Upper lobe of left lung (tissue), 6 donors: ENCODE measurements around the gene ATP13A2. TPM values are rescaled to one million over a fixed set of nuclear protein-coding genes. Genes with fewer than 3 reads are reported as not detected.

Source experiments
- ATAC-seq, 2 donors: fragments of 200-7000 bp; cut with Tn5 transposase; one replicate each; pipeline ENCODE4 v1.9.1; 2022; ENCODE audit warnings: mild to moderate bottlenecking in 2 of 2, moderate library complexity in 2 of 2; ENCODE audit not compliant: low FRiP score in 2 of 2
- DNase-seq, 2 donors: peaks; one replicate each; pipeline ENCODE4 v3.0.0-alpha.2; 2019 to 2020
- H3K27ac ChIP-seq, 4 donors: fragments of 200-600 bp; sonication (generic); one replicate each; pipeline ENCODE4 v1.5.1; 2016 to 2019
- H3K27me3 ChIP-seq, 4 donors: fragments of 200-600 bp; sonication (generic); one replicate each; pipeline ENCODE4 v1.5.1; 2017 to 2019
- H3K36me3 ChIP-seq, 4 donors: fragments of 200-600 bp; sonication (generic); one replicate each; pipeline ENCODE4 v1.5.1; 2016 to 2019
- H3K4me1 ChIP-seq, 4 donors: fragments of 200-600 bp; sonication (generic); one replicate each; pipeline ENCODE4 v1.5.1; 2018 to 2019
- H3K4me3 ChIP-seq, 4 donors: fragments of 200-600 bp; sonication (generic); one replicate each; pipeline ENCODE4 v1.5.1; 2017 to 2019; ENCODE audit warnings: mild to moderate bottlenecking in 2 of 4, moderate library complexity in 1 of 4
- H3K9me3 ChIP-seq, 4 donors: fragments of 200-600 bp; sonication (generic); one replicate each; pipeline ENCODE4 v1.5.1; 2018 to 2019
- CTCF ChIP-seq, 6 experiments: fragments of 450-650 bp in 4 of 6; fragments of 200-600 bp in 2 of 6; sonication (generic) in 2 of 6; IDR thresholded peaks; one replicate each; pipeline ENCODE4 v1.5.1; 2016 to 2019; ENCODE audit warnings: antibody characterized with exemption in 6 of 6
- EP300 ChIP-seq, 4 donors: sonication (generic); formaldehyde crosslinking; IDR thresholded peaks; one replicate each; pipeline ENCODE4 v1.5.1; 2017; ENCODE audit warnings: antibody characterized with exemption in 4 of 4, control low read depth in 2 of 4
- POLR2A ChIP-seq, 4 donors: fragments of 450-650 bp; IDR thresholded peaks; one replicate each; pipeline ENCODE4 v1.5.1; 2016 to 2017; ENCODE audit warnings: antibody characterized with exemption in 4 of 4, mild to moderate bottlenecking in 2 of 4
- POLR2AphosphoS5 ChIP-seq, 2 donors: sonication (generic); formaldehyde crosslinking; IDR thresholded peaks; one replicate each; pipeline ENCODE4 v1.5.1; 2017; ENCODE audit warnings: antibody characterized with exemption in 2 of 2
- WGBS, 2 donors: methylation state at CpG; one replicate each; pipeline ENCODE4 v1.1.5; 2017 to 2018; 5-methylcytosine and 5-hydroxymethylcytosine counted together
- total RNA-seq, 6 donors: library from RNA; depleted of rRNA in 4 of 6; stranded (reverse); fragments of >200 nt in 4 of 6; gene quantifications; one replicate each; pipeline versions ENCODE4 v1.1.0 to v1.2.1, GENCODE V29; 2016 to 2021
- donor health status: DM: no; HTN: no; CAD: no; lungs with moderate emphysema.
- donor health status: DM: no; HTN: yes; CAD: no; lungs with severe emphysema.

The ATP13A2 gene
- total RNA-seq, 6 donors from 2014 or later, result 39.2 to 110 (median 66.5) TPM

DNA sequence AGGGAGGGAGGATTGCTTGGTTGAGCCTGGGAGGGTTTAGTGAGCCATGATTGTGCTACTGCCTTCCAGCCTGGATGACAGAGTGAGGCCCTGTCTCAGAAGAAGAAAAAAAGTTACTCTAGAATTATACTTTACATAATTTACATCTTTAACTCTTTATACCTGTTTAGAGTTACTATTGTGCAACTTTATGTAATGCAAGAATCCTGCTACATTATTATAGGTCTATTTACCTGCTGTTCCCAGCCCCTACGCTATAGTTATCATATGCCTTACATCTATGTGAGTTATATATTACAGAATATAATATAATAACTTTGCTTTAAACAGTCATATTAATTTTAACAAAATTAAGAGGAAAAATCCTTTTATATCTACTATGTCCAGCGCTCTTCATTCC lies 27.8 kb upstream of the ATP13A2 start:
- no peak for ATAC-seq
- DNase-seq, result no peak
- Histone ChIP-seq H3K27ac (no peak overlapping the region), H3K27me3 (no peaks in the 10 kb centered on the region), H3K9me3 (no peaks in the 10 kb centered on the region), H3K36me3 (peaks cover 7 to 69% (median 45%) of the 10 kb centered on the region in 4 donors), H3K4me3 (no peak overlapping the region), H3K4me1 (no peaks in the 10 kb centered on the region)
- TF ChIP-seq POLR2A (IDR thresholded peaks at IDR 0.05) (no peak), CTCF (IDR thresholded peaks at IDR 0.05) (no peak), POLR2AphosphoS5 (IDR thresholded peaks at IDR 0.05) (no peak), EP300 (IDR thresholded peaks at IDR 0.05) (no peak)
- WGBS, 2 donors, result 99 to 100% methylated on average over 2 of the region's 2 CpGs

DNA sequence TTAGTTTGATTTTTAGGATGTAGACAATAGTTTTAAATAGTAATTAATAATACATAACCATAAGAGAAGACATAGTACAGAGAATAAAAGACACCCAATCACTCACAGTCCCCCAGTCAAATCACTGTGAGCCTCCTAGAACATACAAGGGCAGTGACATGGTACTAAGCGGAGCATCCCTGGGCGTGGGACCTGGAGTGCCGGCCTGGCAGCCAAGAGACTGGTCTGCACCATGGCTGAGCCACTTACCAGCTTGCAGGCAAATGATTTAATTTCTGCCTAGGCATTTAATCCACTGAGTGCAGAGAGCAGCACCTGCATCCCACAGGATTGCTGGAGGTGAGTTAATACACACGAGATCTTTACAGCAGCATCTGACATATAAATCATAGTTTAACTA lies 21.8 kb upstream of the ATP13A2 start:
- no peak overlapping the region for H3K27ac ChIP-seq
- peaks cover 6 to 66% (median 34%) of the 10 kb centered on the region in 4 donors for H3K36me3 ChIP-seq
- H3K4me3 ChIP-seq, result no peak overlapping the region
- ATAC-seq (no peak), DNase-seq (no peak)
- TF ChIP-seq POLR2AphosphoS5 (IDR thresholded peaks at IDR 0.05), result no peak
- TF ChIP-seq CTCF (IDR thresholded peaks at IDR 0.05), result no peak
- no peak for TF ChIP-seq EP300 (IDR thresholded peaks at IDR 0.05)
- TF ChIP-seq POLR2A (IDR thresholded peaks at IDR 0.05), result no peak
- no peaks in the 10 kb centered on the region for H3K9me3 ChIP-seq
- 93 to 95% methylated on average over 4 of the region's 4 CpGs for WGBS, 2 donors
- peaks cover 0 to 3% (median 1%) of the 10 kb centered on the region in 4 donors for H3K4me1 ChIP-seq
- no peaks in the 10 kb centered on the region for H3K27me3 ChIP-seq

GRCh38 chr1:17032741-17033140 lies 21.0 kb upstream of the ATP13A2 start:
- WGBS, 2 donors, result 96 to 98% methylated on average over 3 of the region's 3 CpGs
- Histone ChIP-seq H3K4me1 (peaks cover 0 to 9% (median 5%) of the 10 kb centered on the region in 4 donors), H3K9me3 (no peaks in the 10 kb centered on the region), H3K27ac (no peak overlapping the region), H3K27me3 (no peaks in the 10 kb centered on the region), H3K4me3 (no peak overlapping the region), H3K36me3 (peaks cover 6 to 67% (median 35%) of the 10 kb centered on the region in 4 donors)
- ATAC-seq (no peak), DNase-seq (no peak)
- TF ChIP-seq EP300 (IDR thresholded peaks at IDR 0.05), result no peak
- TF ChIP-seq POLR2A (IDR thresholded peaks at IDR 0.05), result no peak
- TF ChIP-seq POLR2AphosphoS5 (IDR thresholded peaks at IDR 0.05), result no peak
- no peak for TF ChIP-seq CTCF (IDR thresholded peaks at IDR 0.05)

DNA sequence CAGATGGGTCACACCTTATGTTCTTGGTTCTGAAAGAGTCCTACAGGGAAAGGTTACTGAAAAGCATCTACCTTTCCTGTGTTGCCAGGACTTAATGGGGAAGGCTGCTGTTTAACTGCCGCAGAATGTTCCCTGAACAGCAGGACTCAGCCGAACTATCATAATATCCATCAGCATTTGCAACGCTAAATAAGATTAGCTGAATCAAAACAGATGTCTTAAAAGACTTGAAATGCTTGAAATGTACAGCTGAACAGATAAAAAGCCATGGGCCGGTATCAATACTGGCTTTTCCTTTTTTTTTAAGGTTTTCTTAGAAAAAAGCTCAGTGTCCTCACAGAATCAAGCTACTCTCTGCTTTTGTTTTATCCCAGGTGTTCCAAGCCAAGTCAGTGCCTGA lies 19.7 kb upstream of the ATP13A2 start:
- H3K9me3 ChIP-seq, result no peaks in the 10 kb centered on the region
- no peak for ATAC-seq
- no peak overlapping the region for H3K4me3 ChIP-seq
- H3K4me1 ChIP-seq, result peaks cover 0 to 21% (median 11%) of the 10 kb centered on the region in 4 donors
- WGBS, 2 donors, result 95 to 99% methylated on average over 4 of the region's 4 CpGs
- peaks cover 6 to 73% (median 41%) of the 10 kb centered on the region in 4 donors for H3K36me3 ChIP-seq
- no peak for TF ChIP-seq POLR2A (IDR thresholded peaks at IDR 0.05)
- TF ChIP-seq POLR2AphosphoS5 (IDR thresholded peaks at IDR 0.05), result no peak
- TF ChIP-seq EP300 (IDR thresholded peaks at IDR 0.05), result no peak
- no peak for TF ChIP-seq CTCF (IDR thresholded peaks at IDR 0.05)
- DNase-seq, result no peak
- H3K27ac ChIP-seq, result no peak overlapping the region
- H3K27me3 ChIP-seq, result no peaks in the 10 kb centered on the region

DNA sequence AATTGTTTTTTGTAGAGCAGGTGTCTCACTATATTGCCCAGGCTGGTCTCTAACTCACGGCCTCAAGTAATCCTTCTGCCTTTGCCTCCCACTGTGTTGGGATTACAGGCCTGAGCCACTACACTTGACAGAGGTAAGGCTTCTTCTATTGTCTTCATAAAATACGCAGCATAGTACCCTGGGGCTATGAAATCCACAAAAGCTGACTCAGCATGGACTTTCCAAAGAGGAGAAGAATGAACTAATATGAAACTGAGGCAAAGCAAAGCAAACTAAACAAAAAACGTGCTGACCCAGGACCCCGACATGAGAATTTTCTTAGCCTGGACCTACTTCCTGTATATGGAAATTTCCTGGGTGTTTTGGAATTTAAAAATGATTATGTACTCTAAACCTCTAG lies 18.5 kb upstream of the ATP13A2 start:
- Histone ChIP-seq H3K4me3 (no peak overlapping the region), H3K27me3 (no peaks in the 10 kb centered on the region), H3K36me3 (peaks cover 6 to 86% (median 50%) of the 10 kb centered on the region in 4 donors), H3K27ac (no peak overlapping the region), H3K9me3 (no peaks in the 10 kb centered on the region), H3K4me1 (peaks cover 0 to 21% (median 11%) of the 10 kb centered on the region in 4 donors)
- 81 to 91% methylated on average over 4 of the region's 4 CpGs for WGBS, 2 donors
- TF ChIP-seq CTCF (IDR thresholded peaks at IDR 0.05), result no peak
- no peak for TF ChIP-seq EP300 (IDR thresholded peaks at IDR 0.05)
- TF ChIP-seq POLR2AphosphoS5 (IDR thresholded peaks at IDR 0.05), result no peak
- no peak for TF ChIP-seq POLR2A (IDR thresholded peaks at IDR 0.05)
- DNase-seq, result no peak
- ATAC-seq, result no peak
